Activated T-helper 17 cell treated with anti-CD3 and anti-CD28 coated beads, Interleukin-2, amount 50 U/mL, for 72 hours (primary cell): ENCODE measurements around the gene ZNF32. TPM values are rescaled to one million over a fixed set of nuclear protein-coding genes. Genes with fewer than 3 reads are reported as not detected.
"Not testable (repeated sequence)": the region's sequence is repeated elsewhere in the genome, so short reads cannot be mapped to it uniquely, and the experiment has no call there.

Experiments
- ATAC-seq: fragments of 150-1000 bp; cut with Tn5 transposase; replicated peaks from 2 replicates; pipeline ENCODE4 v1.10.0; 2021; ENCODE audit warnings: mild to moderate bottlenecking, moderate library complexity
- H3K27ac Mint-ChIP-seq: one replicate; pipeline ENCODE4 v1.8.0; 2022; ENCODE audit warnings: mixed read lengths
- H3K27me3 Mint-ChIP-seq: one replicate; pipeline ENCODE4 v1.8.0; 2022; ENCODE audit warnings: mixed read lengths
- H3K36me3 Mint-ChIP-seq: one replicate; pipeline ENCODE4 v1.8.0; 2022; ENCODE audit warnings: low read depth, mild to moderate bottlenecking, mixed read lengths
- H3K4me1 Mint-ChIP-seq: one replicate; pipeline ENCODE4 v1.8.0; 2022; ENCODE audit warnings: mixed read lengths
- H3K4me3 Mint-ChIP-seq: one replicate; pipeline ENCODE4 v1.8.0; 2022; ENCODE audit warnings: mild to moderate bottlenecking, mixed read lengths
- H3K9me3 Mint-ChIP-seq: one replicate; pipeline ENCODE4 v1.8.0; 2022; ENCODE audit warnings: mixed read lengths
- total RNA-seq, 2 donors: library from RNA; stranded (reverse); gene quantifications; one replicate each; pipeline ENCODE4 v1.2.3, GENCODE V29; 2022

Gene ZNF32
- total RNA-seq, 2 donors from 2014 or later: 6.5 to 7.9 TPM

GRCh38 chr10:43635816-43636215 is 12.9 kb downstream of the ZNF32 start:
- H3K36me3 Mint-ChIP-seq, ATAC-seq, H3K27me3 Mint-ChIP-seq, H3K4me1 Mint-ChIP-seq, H3K4me3 Mint-ChIP-seq, H3K27ac Mint-ChIP-seq: not testable (repeated sequence)
- H3K9me3 Mint-ChIP-seq: peaks cover 22% of the 10 kb centered on the region

GRCh38 chr10:43628956-43629355 is 19.7 kb downstream of the ZNF32 start:
- Mint-ChIP-seq H3K36me3 (no peaks in the 10 kb centered on the region), H3K27ac (no peak overlapping the region), H3K27me3 (peaks cover 3% of the 10 kb centered on the region), H3K4me1 (no peaks in the 10 kb centered on the region), H3K9me3 (peaks cover 12% of the 10 kb centered on the region), H3K4me3 (no peak overlapping the region)
- no peak for ATAC-seq

GRCh38 chr10:43627942-43628341 is 20.7 kb downstream of the ZNF32 start:
- Mint-ChIP-seq H3K4me1 (peaks cover 7% of the 10 kb centered on the region), H3K36me3 (no peaks in the 10 kb centered on the region), H3K4me3 (no peak overlapping the region), H3K27ac (no peak overlapping the region), H3K9me3 (peaks cover 13% of the 10 kb centered on the region), H3K27me3 (peaks cover 3% of the 10 kb centered on the region)
- no peak for ATAC-seq

- H3K4me3 Mint-ChIP-seq: peak overlapping the region; percentile 67
Observed at GRCh38 chr10:43623351-43623750, 25.3 kb downstream of the ZNF32 start.

GRCh38 chr10:43622038-43622437 is 26.6 kb downstream of the ZNF32 start:
- Mint-ChIP-seq H3K4me3 (no peak overlapping the region), H3K4me1 (peaks cover 8% of the 10 kb centered on the region), H3K27ac (no peak overlapping the region), H3K27me3 (no peaks in the 10 kb centered on the region), H3K36me3 (peaks cover 9% of the 10 kb centered on the region), H3K9me3 (peaks cover 8% of the 10 kb centered on the region)
- ATAC-seq: no peak

More at GRCh38 chr10:43623351-43623750, 25.3 kb downstream of the ZNF32 start:
- Mint-ChIP-seq H3K27ac (peak overlapping the region; percentile 57), H3K4me1 (peaks cover 8% of the 10 kb centered on the region), H3K27me3 (no peaks in the 10 kb centered on the region), H3K36me3 (no peaks in the 10 kb centered on the region), H3K9me3 (peaks cover 8% of the 10 kb centered on the region)
- peak; percentile 31 for ATAC-seq

GRCh38 chr10:43619368-43619767 is 29.3 kb downstream of the ZNF32 start:
- H3K36me3 Mint-ChIP-seq: peaks cover 35% of the 10 kb centered on the region
- H3K4me1 Mint-ChIP-seq: peaks cover 8% of the 10 kb centered on the region
- no peak overlapping the region for H3K4me3 Mint-ChIP-seq
- no peak overlapping the region for H3K27ac Mint-ChIP-seq
- H3K9me3 Mint-ChIP-seq: peaks cover 22% of the 10 kb centered on the region
- ATAC-seq: no peak
- no peaks in the 10 kb centered on the region for H3K27me3 Mint-ChIP-seq

- no peak overlapping the region for H3K27ac Mint-ChIP-seq
- H3K4me1 Mint-ChIP-seq: no peaks in the 10 kb centered on the region
- ATAC-seq: no peak
- H3K27me3 Mint-ChIP-seq: no peaks in the 10 kb centered on the region
- peaks cover 61% of the 10 kb centered on the region for H3K36me3 Mint-ChIP-seq
- peaks cover 17% of the 10 kb centered on the region for H3K9me3 Mint-ChIP-seq
- H3K4me3 Mint-ChIP-seq: no peak overlapping the region
Observed at GRCh38 chr10:43616697-43617370, 31.8 kb downstream of the ZNF32 start.

GRCh38 chr10:43610636-43611035 is 38.0 kb downstream of the ZNF32 start:
- Mint-ChIP-seq H3K4me3 (no peak overlapping the region), H3K27ac (no peak overlapping the region), H3K4me1 (peaks cover 27% of the 10 kb centered on the region), H3K36me3 (peaks cover 73% of the 10 kb centered on the region), H3K27me3 (no peaks in the 10 kb centered on the region), H3K9me3 (peaks cover 4% of the 10 kb centered on the region)
- ATAC-seq: no peak

- Mint-ChIP-seq H3K27me3 (no peaks in the 10 kb centered on the region), H3K4me1 (peaks cover 27% of the 10 kb centered on the region), H3K36me3 (peaks cover 38% of the 10 kb centered on the region), H3K9me3 (peaks cover 4% of the 10 kb centered on the region), H3K27ac (peak overlapping the region; percentile 43), H3K4me3 (peak overlapping the region; percentile 88)
- ATAC-seq: no peak
Observed at GRCh38 chr10:43607199-43607573, 41.5 kb downstream of the ZNF32 start.

GRCh38 chr10:43606323-43607198 is 42.1 kb downstream of the ZNF32 start, which contains the start of gene ZNF485:
ZNF485 (plus strand) TSS chr10:43606438; CDS start chr10:43607051, 613 bp downstream.
- Mint-ChIP-seq H3K27ac (peak within 1 kb of the TSS; percentile 43), H3K4me3 (peak within 1 kb of the TSS; percentile 88), H3K4me1 (peaks cover 27% of the 10 kb centered on the region), H3K36me3 (peaks cover 32% of the 10 kb centered on the region), H3K9me3 (peaks cover 4% of the 10 kb centered on the region), H3K27me3 (no peaks in the 10 kb centered on the region)
- ATAC-seq: peak; percentile 97

GRCh38 chr10:43605850-43606322 is 42.8 kb downstream of the ZNF32 start:
- Mint-ChIP-seq H3K4me1 (peaks cover 27% of the 10 kb centered on the region), H3K36me3 (peaks cover 31% of the 10 kb centered on the region), H3K4me3 (peak overlapping the region; percentile 88), H3K27ac (no peak overlapping the region), H3K27me3 (no peaks in the 10 kb centered on the region), H3K9me3 (peaks cover 4% of the 10 kb centered on the region)
- peak; percentile 31 for ATAC-seq

- H3K27me3 Mint-ChIP-seq, H3K4me1 Mint-ChIP-seq, H3K27ac Mint-ChIP-seq, H3K36me3 Mint-ChIP-seq, ATAC-seq, H3K4me3 Mint-ChIP-seq, H3K9me3 Mint-ChIP-seq: not testable (repeated sequence)
Observed at GRCh38 chr10:43601576-43601975, 47.1 kb downstream of the ZNF32 start.

- ATAC-seq: no peak
- Mint-ChIP-seq H3K36me3 (no peaks in the 10 kb centered on the region), H3K4me3 (no peak overlapping the region), H3K4me1 (peaks cover 21% of the 10 kb centered on the region), H3K27ac (no peak overlapping the region), H3K27me3 (peaks cover under 1% of the 10 kb centered on the region), H3K9me3 (no peaks in the 10 kb centered on the region)
Observed at GRCh38 chr10:43599333-43599732, 49.3 kb downstream of the ZNF32 start.

GRCh38 chr10:43598446-43598845 is 50.2 kb downstream of the ZNF32 start:
- ATAC-seq: no peak
- no peak overlapping the region for H3K4me3 Mint-ChIP-seq

GRCh38 chr10:43596546-43596945 is 52.1 kb downstream of the ZNF32 start:
- H3K27me3 Mint-ChIP-seq: peaks cover 5% of the 10 kb centered on the region
- ATAC-seq: no peak
- peaks cover 7% of the 10 kb centered on the region for H3K9me3 Mint-ChIP-seq
- no peaks in the 10 kb centered on the region for H3K36me3 Mint-ChIP-seq
- H3K27ac Mint-ChIP-seq: no peak overlapping the region
- H3K4me3 Mint-ChIP-seq: no peak overlapping the region
- H3K4me1 Mint-ChIP-seq: peaks cover 21% of the 10 kb centered on the region

More at GRCh38 chr10:43598446-43598845, 50.2 kb downstream of the ZNF32 start:
- H3K27me3 Mint-ChIP-seq: peaks cover 5% of the 10 kb centered on the region
- H3K9me3 Mint-ChIP-seq: peaks cover 4% of the 10 kb centered on the region
- peaks cover 21% of the 10 kb centered on the region for H3K4me1 Mint-ChIP-seq
- H3K27ac Mint-ChIP-seq: no peak overlapping the region
- H3K36me3 Mint-ChIP-seq: no peaks in the 10 kb centered on the region
